Measurements from ENCODE around the gene TBC1D3B. TPM values are rescaled to one million over a fixed set of nuclear protein-coding genes. Genes with fewer than 3 reads are reported as not detected.
"Not testable (repeated sequence)": the region's sequence is repeated elsewhere in the genome, so short reads cannot be mapped to it uniquely, and the experiment has no call there.

TBC1D3B gene
- total and polyA plus RNA-seq, 10 of the 15 experiments (the other 5 are each of a cell fraction or from before 2014, with no cell fraction given), result 0.67 to 8.5 (median 1.7) TPM; not detected in 2

- no peak for TF ChIP-seq ZBTB40 (IDR thresholded peaks at IDR 0.05; ENCODE audit: borderline replicate concordance)
- TF ChIP-seq, protein P1, sequence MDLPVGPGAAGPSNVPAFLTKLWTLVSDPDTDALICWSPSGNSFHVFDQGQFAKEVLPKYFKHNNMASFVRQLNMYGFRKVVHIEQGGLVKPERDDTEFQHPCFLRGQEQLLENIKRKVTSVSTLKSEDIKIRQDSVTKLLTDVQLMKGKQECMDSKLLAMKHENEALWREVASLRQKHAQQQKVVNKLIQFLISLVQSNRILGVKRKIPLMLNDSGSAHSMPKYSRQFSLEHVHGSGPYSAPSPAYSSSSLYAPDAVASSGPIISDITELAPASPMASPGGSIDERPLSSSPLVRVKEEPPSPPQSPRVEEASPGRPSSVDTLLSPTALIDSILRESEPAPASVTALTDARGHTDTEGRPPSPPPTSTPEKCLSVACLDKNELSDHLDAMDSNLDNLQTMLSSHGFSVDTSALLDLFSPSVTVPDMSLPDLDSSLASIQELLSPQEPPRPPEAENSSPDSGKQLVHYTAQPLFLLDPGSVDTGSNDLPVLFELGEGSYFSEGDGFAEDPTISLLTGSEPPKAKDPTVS (IDR thresholded peaks at IDR 0.05; ENCODE audit: low read depth, low read length), result no peak
- TF ChIP-seq, protein P2, sequence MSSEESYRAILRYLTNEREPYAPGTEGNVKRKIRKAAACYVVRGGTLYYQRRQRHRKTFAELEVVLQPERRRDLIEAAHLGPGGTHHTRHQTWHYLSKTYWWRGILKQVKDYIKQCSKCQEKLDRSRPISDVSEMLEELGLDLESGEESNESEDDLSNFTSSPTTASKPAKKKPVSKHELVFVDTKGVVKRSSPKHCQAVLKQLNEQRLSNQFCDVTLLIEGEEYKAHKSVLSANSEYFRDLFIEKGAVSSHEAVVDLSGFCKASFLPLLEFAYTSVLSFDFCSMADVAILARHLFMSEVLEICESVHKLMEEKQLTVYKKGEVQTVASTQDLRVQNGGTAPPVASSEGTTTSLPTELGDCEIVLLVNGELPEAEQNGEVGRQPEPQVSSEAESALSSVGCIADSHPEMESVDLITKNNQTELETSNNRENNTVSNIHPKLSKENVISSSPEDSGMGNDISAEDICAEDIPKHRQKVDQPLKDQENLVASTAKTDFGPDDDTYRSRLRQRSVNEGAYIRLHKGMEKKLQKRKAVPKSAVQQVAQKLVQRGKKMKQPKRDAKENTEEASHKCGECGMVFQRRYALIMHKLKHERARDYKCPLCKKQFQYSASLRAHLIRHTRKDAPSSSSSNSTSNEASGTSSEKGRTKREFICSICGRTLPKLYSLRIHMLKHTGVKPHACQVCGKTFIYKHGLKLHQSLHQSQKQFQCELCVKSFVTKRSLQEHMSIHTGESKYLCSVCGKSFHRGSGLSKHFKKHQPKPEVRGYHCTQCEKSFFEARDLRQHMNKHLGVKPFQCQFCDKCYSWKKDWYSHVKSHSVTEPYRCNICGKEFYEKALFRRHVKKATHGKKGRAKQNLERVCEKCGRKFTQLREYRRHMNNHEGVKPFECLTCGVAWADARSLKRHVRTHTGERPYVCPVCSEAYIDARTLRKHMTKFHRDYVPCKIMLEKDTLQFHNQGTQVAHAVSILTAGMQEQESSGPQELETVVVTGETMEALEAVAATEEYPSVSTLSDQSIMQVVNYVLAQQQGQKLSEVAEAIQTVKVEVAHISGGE (CRISPR knock-in tag; IDR thresholded peaks at IDR 0.05), result no peak
Measured at GRCh38 chr17:36123431-36123830, 53.0 kb downstream of the TBC1D3B start (continued).

DNA sequence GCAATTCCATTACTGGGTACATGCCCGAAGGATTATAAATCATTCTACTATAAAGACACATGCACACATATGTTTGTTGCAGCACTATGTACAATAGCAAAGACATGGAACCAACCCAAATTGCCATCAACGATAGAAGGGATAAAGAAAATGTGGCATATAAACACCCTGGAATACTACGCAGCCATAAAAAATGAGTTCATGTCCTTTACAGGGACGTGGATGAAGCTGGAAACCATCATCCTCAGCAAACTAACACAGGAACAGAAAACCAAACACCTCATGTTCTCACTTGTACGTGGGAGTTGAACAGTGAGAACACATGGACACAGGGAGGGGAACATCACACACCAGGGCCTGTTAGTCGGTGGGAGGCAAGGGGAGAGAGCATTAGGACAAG, 55.3 kb downstream of the TBC1D3B start:
- DNase-seq (ENCODE audit: low read depth, low spot score); H3K27me3 ChIP-seq (replicated peaks in 1 of 2; ENCODE audit: control insufficient read depth in 2 of 2, insufficient read depth in 2 of 2, low read length in 1 of 2); in situ Hi-C loops (cut with MboI); intact Hi-C loops (cut with micrococcal nuclease; ENCODE audit: unreplicated experiment); H3K79me2 ChIP-seq (ENCODE audit: control insufficient read depth, insufficient read depth, low read length); H2AFZ ChIP-seq (ENCODE audit: control insufficient read depth, low read depth, low read length); H3K36me3 ChIP-seq (ENCODE audit: control insufficient read depth in 2 of 2, insufficient read depth in 2 of 2, low read length in 1 of 2); H3K9ac ChIP-seq (ENCODE audit: control insufficient read depth, insufficient read depth, low read length); ATAC-seq; FAIRE-seq; H4K20me1 ChIP-seq (ENCODE audit: control insufficient read depth, insufficient read depth); H3K4me3 ChIP-seq; BruUV-seq (replicated peaks); H3K27ac ChIP-seq (ENCODE audit: control insufficient read depth, insufficient read depth); H3K4me2 ChIP-seq (ENCODE audit: control insufficient read depth, insufficient read depth): not testable (repeated sequence)
- POLR2A ChIA-PET, result interaction anchor here (1.6 kb wide), 1 partner anchor 14 kb away, joined by 5 read pairs; no protein-coding TSS in a partner anchor
- peaks cover 18% of the 10 kb centered on the region for H3K4me1 ChIP-seq (ENCODE audit: control insufficient read depth, insufficient read depth, low read length)
- RAD21 ChIA-PET (ENCODE audit: unreplicated experiment), result interaction anchor here (1.8 kb wide), 1 partner anchor 11 kb away, joined by 4 read pairs; no protein-coding TSS in a partner anchor
- SMC1A ChIA-PET (ENCODE audit: uncharacterized antibody, unreplicated experiment), result interaction anchor here (1.2 to 9.0 kb wide), 4 partner anchors 10 to 145 kb away, joined by 4 to 128 read pairs (median 21); no protein-coding TSS in a partner anchor
- peaks cover 14% of the 10 kb centered on the region for H3K9me3 ChIP-seq (replicated peaks; ENCODE audit: control insufficient read depth, insufficient read depth, low read length)
- WGBS (ENCODE audit: insufficient coverage, insufficient replicate concordance, low lambda C conversion rate, missing lambda C conversion rate), result 51% methylated on average over 6 of the region's 6 CpGs
- CTCF ChIA-PET, result interaction anchor here (4.9 kb wide), 1 partner anchor 26 kb away, joined by 36 read pairs; no protein-coding TSS in a partner anchor
